GM23338 (cell line): ENCODE data around the gene PACSIN3. TPM values are rescaled to one million over a fixed set of nuclear protein-coding genes. Genes with fewer than 3 reads are reported as not detected.
A peak's percentile ranks its signal among the peaks of the same experiment; 100 is the strongest.

Experiments
- ATAC-seq: fragments of 200-7000 bp; cut with Tn5 transposase; 3 replicates; pipeline ENCODE4 v1.9.1; 2020
- DNase-seq: peaks from one replicate; pipeline ENCODE4 v3.0.0-alpha.2; 2015; ENCODE audit warnings: low spot score
- H2AFZ ChIP-seq: fragments of 200-600 bp; sonication (generic); 2 replicates; pipeline ENCODE4 v1.8.0; 2016; ENCODE audit warnings: antibody characterized with exemption, mild to moderate bottlenecking, moderate library complexity
- H3F3A ChIP-seq: fragments of 200-600 bp; sonication (generic); replicated peaks from 2 replicates; pipeline ENCODE4 v1.8.0; 2017; ENCODE audit warnings: antibody characterized with exemption, mixed run types, low read depth
- H3K27ac ChIP-seq: fragments of 200-600 bp; sonication (generic); 2 replicates; pipeline ENCODE4 v1.6.1; 2016; ENCODE audit warnings: low read depth
- H3K27me3 ChIP-seq: fragments of 200-600 bp; sonication (generic); 2 replicates; pipeline ENCODE4 v1.8.0; 2016; ENCODE audit warnings: mild to moderate bottlenecking, mixed run types, moderate library complexity; ENCODE audit not compliant: insufficient read depth
- H3K36me3 ChIP-seq: fragments of 200-600 bp; sonication (generic); 2 replicates; pipeline ENCODE4 v1.8.0; 2016; ENCODE audit warnings: mild to moderate bottlenecking; ENCODE audit not compliant: insufficient read depth
- H3K4me1 ChIP-seq: fragments of 200-600 bp; sonication (generic); 2 replicates; pipeline ENCODE4 v1.8.0; 2016; ENCODE audit warnings: mild to moderate bottlenecking, moderate library complexity; ENCODE audit not compliant: insufficient read depth
- H3K4me2 ChIP-seq: fragments of 200-600 bp; sonication (generic); 2 replicates; pipeline ENCODE4 v1.7.1; 2017; ENCODE audit warnings: mixed run types
- H3K4me3 ChIP-seq: fragments of 200-600 bp; sonication (generic); 2 replicates; pipeline ENCODE4 v1.6.1; 2016; ENCODE audit warnings: mixed run types
- H3K79me2 ChIP-seq: fragments of 200-600 bp; sonication (generic); replicated peaks from 2 replicates; pipeline ENCODE4 v1.8.0; 2017; ENCODE audit warnings: mild to moderate bottlenecking; ENCODE audit not compliant: insufficient read depth
- H3K9me2 ChIP-seq: fragments of 200-600 bp; sonication (generic); 2 replicates; pipeline ENCODE4 v1.8.0; 2017; ENCODE audit not compliant: insufficient read depth
- H4K20me1 ChIP-seq: fragments of 200-600 bp; sonication (generic); replicated peaks from 2 replicates; pipeline ENCODE4 v1.8.0; 2017; ENCODE audit warnings: mild to moderate bottlenecking; ENCODE audit not compliant: insufficient read depth
- H3K27ac Mint-ChIP-seq: 2 replicates; pipeline ENCODE4 v1.8.0; 2020; ENCODE audit warnings: inconsistent platforms, mild to moderate bottlenecking, moderate library complexity, mixed read lengths
- H3K27me3 Mint-ChIP-seq: 3 replicates; pipeline ENCODE4 v1.8.0; 2022; ENCODE audit warnings: low read depth, mild to moderate bottlenecking, moderate library complexity, mixed read lengths, inconsistent platforms; ENCODE audit not compliant: insufficient read depth, poor library complexity
- H3K36me3 Mint-ChIP-seq: 3 replicates; pipeline ENCODE4 v1.8.0; 2021; ENCODE audit warnings: low read depth, mild to moderate bottlenecking, inconsistent platforms, moderate library complexity, mixed read lengths
- H3K4me1 Mint-ChIP-seq: 3 replicates; pipeline ENCODE4 v1.8.0; 2020; ENCODE audit warnings: mild to moderate bottlenecking, inconsistent platforms, mixed read lengths
- H3K4me3 Mint-ChIP-seq: 3 replicates; pipeline ENCODE4 v1.8.0; 2021; ENCODE audit warnings: moderate library complexity, mild to moderate bottlenecking, inconsistent platforms, mixed read lengths
- H3K9me3 Mint-ChIP-seq: 3 replicates; pipeline ENCODE4 v1.8.0; 2020; ENCODE audit warnings: moderate library complexity, mild to moderate bottlenecking, inconsistent platforms, mixed read lengths
- CREB1 ChIP-seq: fragments of 250-450 bp; sonication (Bioruptor Pico); IDR thresholded peaks from 2 replicates; pipeline ENCODE4 v1.5.0; 2020; ENCODE audit warnings: low read depth, mild to moderate bottlenecking, moderate library complexity
- ETS1 ChIP-seq: IDR thresholded peaks from 2 replicates; pipeline ENCODE4 v1.6.1; 2016; ENCODE audit warnings: antibody characterized with exemption
- EZH2phosphoT487 ChIP-seq: fragments of 200-600 bp; sonication (generic); IDR thresholded peaks from one replicate; pipeline ENCODE4 v1.8.1; 2018; ENCODE audit warnings: antibody characterized with exemption; ENCODE audit not compliant: unreplicated experiment
- POLR2AphosphoS5 ChIP-seq: IDR thresholded peaks from 2 replicates; pipeline ENCODE4 v1.6.1; 2016; ENCODE audit warnings: antibody characterized with exemption, low read depth
- STAT1 ChIP-seq: IDR thresholded peaks from one replicate; pipeline ENCODE4 v1.6.1; 2016; ENCODE audit warnings: antibody characterized with exemption; ENCODE audit not compliant: unreplicated experiment
- polyA plus RNA-seq: library from polyadenylated mRNA; unstranded; fragments of >200 nt; fragmentation: Nextera tagmentation; extraction: Ambion mirVana; gene quantifications from 2 replicates; pipeline ENCODE4 v1.2.1, GENCODE V29; 2016
- total RNA-seq: library from RNA; depleted of rRNA; stranded (reverse); fragments of >200 nt; shearing (Covaris generic); gene quantifications from 2 replicates; pipeline ENCODE4 v1.2.3, GENCODE V29; 2014
- TF ChIP-seq, protein P1 (sequence below), 2 experiments: fragments of 200-600 bp in 1 of 2; sonication (generic) in 1 of 2; conservative IDR thresholded peaks; 2 replicates each; pipeline versions ENCODE4 v1.5.1 to v1.6.1; 2016 to 2017; ENCODE audit warnings: antibody characterized with exemption in 2 of 2, low read depth in 2 of 2, mild to moderate bottlenecking in 2 of 2, moderate library complexity in 1 of 2

PACSIN3 gene
- total and polyA plus RNA-seq, 2 experiments from 2014 or later = 39.6 to 72.1 TPM

GRCh38 chr11:47177229-47177845 lies 8.9 kb downstream of the PACSIN3 start:
- Histone ChIP-seq H3K9me2 (no peaks in the 10 kb centered on the region), H3K27me3 (no peaks in the 10 kb centered on the region), H3F3A (peaks cover 18% of the 10 kb centered on the region), H3K36me3 (no peaks in the 10 kb centered on the region), H3K4me1 (peaks cover 5% of the 10 kb centered on the region; the same call in 1 of the 2 replicates), H3K27ac (peak overlapping the region; percentile 97), H4K20me1 (peaks cover 3% of the 10 kb centered on the region; the same call in 1 of the 2 replicates), H3K4me3 (peak overlapping the region; percentile 100), H3K79me2 (peaks cover 40% of the 10 kb centered on the region), H3K4me2 (peak overlapping the region; percentile 97), H2AFZ (peak overlapping the region; percentile 93; the same call in 1 of the 2 replicates)
- H3K4me3 Mint-ChIP-seq = peak overlapping the region; percentile 95
- H3K4me1 Mint-ChIP-seq = peaks cover 19% of the 10 kb centered on the region
- peak overlapping the region; percentile 99 for H3K27ac Mint-ChIP-seq
- TF ChIP-seq STAT1 (no peak), EZH2phosphoT487 (no peak)
- TF ChIP-seq, protein P1, sequence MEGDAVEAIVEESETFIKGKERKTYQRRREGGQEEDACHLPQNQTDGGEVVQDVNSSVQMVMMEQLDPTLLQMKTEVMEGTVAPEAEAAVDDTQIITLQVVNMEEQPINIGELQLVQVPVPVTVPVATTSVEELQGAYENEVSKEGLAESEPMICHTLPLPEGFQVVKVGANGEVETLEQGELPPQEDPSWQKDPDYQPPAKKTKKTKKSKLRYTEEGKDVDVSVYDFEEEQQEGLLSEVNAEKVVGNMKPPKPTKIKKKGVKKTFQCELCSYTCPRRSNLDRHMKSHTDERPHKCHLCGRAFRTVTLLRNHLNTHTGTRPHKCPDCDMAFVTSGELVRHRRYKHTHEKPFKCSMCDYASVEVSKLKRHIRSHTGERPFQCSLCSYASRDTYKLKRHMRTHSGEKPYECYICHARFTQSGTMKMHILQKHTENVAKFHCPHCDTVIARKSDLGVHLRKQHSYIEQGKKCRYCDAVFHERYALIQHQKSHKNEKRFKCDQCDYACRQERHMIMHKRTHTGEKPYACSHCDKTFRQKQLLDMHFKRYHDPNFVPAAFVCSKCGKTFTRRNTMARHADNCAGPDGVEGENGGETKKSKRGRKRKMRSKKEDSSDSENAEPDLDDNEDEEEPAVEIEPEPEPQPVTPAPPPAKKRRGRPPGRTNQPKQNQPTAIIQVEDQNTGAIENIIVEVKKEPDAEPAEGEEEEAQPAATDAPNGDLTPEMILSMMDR (conservative IDR thresholded peaks at IDR 0.05; ENCODE audit: low read depth in 2 of 2) = peak; percentile 69 to 70
- ATAC-seq (peak; percentile 53), DNase-seq (peak; percentile 79)
- H3K36me3 Mint-ChIP-seq = peaks cover 30% of the 10 kb centered on the region
- no peaks in the 10 kb centered on the region for H3K9me3 Mint-ChIP-seq
- peaks cover 22% of the 10 kb centered on the region for H3K27me3 Mint-ChIP-seq

GRCh38 chr11:47176328-47177228 lies 9.7 kb downstream of the PACSIN3 start, which contains the start of gene ARFGAP2:
Gene ARFGAP2, minus strand, starts transcription at chr11:47176879. Its CDS starts 26 bp downstream, at chr11:47176853.
- H3K9me3 Mint-ChIP-seq = no peaks in the 10 kb centered on the region
- H3K79me2 ChIP-seq = peaks cover 43% of the 10 kb centered on the region

More at GRCh38 chr11:47176328-47177228, 9.7 kb downstream of the PACSIN3 start, which contains the start of gene ARFGAP2:
- peak; percentile 27; the same call in 1 of the 2 replicates for TF ChIP-seq ETS1
- peak; percentile 72 for TF ChIP-seq POLR2AphosphoS5
- peak; percentile 72 for TF ChIP-seq CREB1 (CRISPR knock-in tag)
- TF ChIP-seq STAT1 = no peak
- H4K20me1 ChIP-seq = peaks cover 7% of the 10 kb centered on the region; the same call in 1 of the 2 replicates
- peaks cover 5% of the 10 kb centered on the region; the same call in 1 of the 2 replicates for H3K36me3 ChIP-seq
- DNase-seq = peak; percentile 97
- H3K27ac ChIP-seq = peak within 1 kb of the TSS; percentile 97
- peak within 1 kb of the TSS; percentile 100 for H3K4me3 ChIP-seq
- H3K27me3 ChIP-seq = no peaks in the 10 kb centered on the region
- peaks cover 5% of the 10 kb centered on the region; the same call in 1 of the 2 replicates for H3K4me1 ChIP-seq
- peak within 1 kb of the TSS; percentile 100 for H3K4me2 ChIP-seq
- Mint-ChIP-seq H3K4me1 (peaks cover 19% of the 10 kb centered on the region), H3K27me3 (peaks cover 22% of the 10 kb centered on the region), H3K27ac (peak within 1 kb of the TSS; percentile 99), H3K36me3 (peaks cover 35% of the 10 kb centered on the region), H3K4me3 (peak within 1 kb of the TSS; percentile 95)
- ATAC-seq = peak; percentile 93
- peak within 1 kb of the TSS; percentile 93 for H2AFZ ChIP-seq
- H3K9me2 ChIP-seq = no peaks in the 10 kb centered on the region
- peaks cover 18% of the 10 kb centered on the region for H3F3A ChIP-seq
